ENCODE data around the gene TRAF6. TPM values are rescaled to one million over a fixed set of nuclear protein-coding genes. Genes with fewer than 3 reads are reported as not detected.

TRAF6 gene
- total and polyA plus RNA-seq, 4 donors: 2.4 to 7.8 (median 5.3) TPM

GRCh38 chr11:36469063-36469462 is 41.0 kb downstream of the TRAF6 start:
- TF ChIP-seq, protein P1, sequence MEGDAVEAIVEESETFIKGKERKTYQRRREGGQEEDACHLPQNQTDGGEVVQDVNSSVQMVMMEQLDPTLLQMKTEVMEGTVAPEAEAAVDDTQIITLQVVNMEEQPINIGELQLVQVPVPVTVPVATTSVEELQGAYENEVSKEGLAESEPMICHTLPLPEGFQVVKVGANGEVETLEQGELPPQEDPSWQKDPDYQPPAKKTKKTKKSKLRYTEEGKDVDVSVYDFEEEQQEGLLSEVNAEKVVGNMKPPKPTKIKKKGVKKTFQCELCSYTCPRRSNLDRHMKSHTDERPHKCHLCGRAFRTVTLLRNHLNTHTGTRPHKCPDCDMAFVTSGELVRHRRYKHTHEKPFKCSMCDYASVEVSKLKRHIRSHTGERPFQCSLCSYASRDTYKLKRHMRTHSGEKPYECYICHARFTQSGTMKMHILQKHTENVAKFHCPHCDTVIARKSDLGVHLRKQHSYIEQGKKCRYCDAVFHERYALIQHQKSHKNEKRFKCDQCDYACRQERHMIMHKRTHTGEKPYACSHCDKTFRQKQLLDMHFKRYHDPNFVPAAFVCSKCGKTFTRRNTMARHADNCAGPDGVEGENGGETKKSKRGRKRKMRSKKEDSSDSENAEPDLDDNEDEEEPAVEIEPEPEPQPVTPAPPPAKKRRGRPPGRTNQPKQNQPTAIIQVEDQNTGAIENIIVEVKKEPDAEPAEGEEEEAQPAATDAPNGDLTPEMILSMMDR (IDR thresholded peaks at IDR 0.05; ENCODE audit: low read depth, low read length, missing input control): no peak
- no peak for TF ChIP-seq MAX (IDR thresholded peaks at IDR 0.05)
- TF ChIP-seq NR2F2 (IDR thresholded peaks at IDR 0.05): no peak
- TF ChIP-seq HNF4G (IDR thresholded peaks at IDR 0.05): no peak
- TF ChIP-seq ATF3 (IDR thresholded peaks at IDR 0.05): no peak
- no peaks in the 10 kb centered on the region for H3K9me3 ChIP-seq (ENCODE audit: control insufficient read depth in 4 of 4, low read length in 3 of 4)
- no peak for DNase-seq (ENCODE audit: low spot score)
- 59% methylated on average over 2 of the region's 2 CpGs for WGBS
- H3K4me3 ChIP-seq (ENCODE audit: low read depth in 1 of 3, low read length in 3 of 3): no peak overlapping the region
- no peak overlapping the region for H3K9ac ChIP-seq (ENCODE audit: low read depth in 1 of 2, low read length in 2 of 2)
- no peaks in the 10 kb centered on the region for H3K27me3 ChIP-seq (ENCODE audit: control insufficient read depth in 4 of 4, insufficient read depth in 4 of 4, low read length in 3 of 4)
- no peak overlapping the region for H3K27ac ChIP-seq (ENCODE audit: low read depth in 1 of 2, low read length in 2 of 2)
- H3K36me3 ChIP-seq (ENCODE audit: control insufficient read depth in 4 of 4, insufficient read depth in 3 of 4, low read depth in 1 of 4, low read length in 3 of 4): no peaks in the 10 kb centered on the region
- H3K4me1 ChIP-seq (ENCODE audit: control insufficient read depth in 4 of 4, insufficient read depth in 4 of 4, low read length in 3 of 4): no peaks in the 10 kb centered on the region

GRCh38 chr11:36467916-36468315 is 42.2 kb downstream of the TRAF6 start:
- TF ChIP-seq FOXA1 (IDR thresholded peaks at IDR 0.05) (no peak), FOXA2 (IDR thresholded peaks at IDR 0.05) (no peak), HNF4A (conservative IDR thresholded peaks at IDR 0.05) (no peak), MAX (IDR thresholded peaks at IDR 0.05) (no peak), SP1 (IDR thresholded peaks at IDR 0.05) (no peak), ATF3 (IDR thresholded peaks at IDR 0.05) (no peak), EGR1 (IDR thresholded peaks at IDR 0.05; ENCODE audit: low read depth in 2 of 2) (no peak), RAD21 (IDR thresholded peaks at IDR 0.05) (no peak)
- TF ChIP-seq, protein P1 (IDR thresholded peaks at IDR 0.05; ENCODE audit: low read depth, low read length, missing input control): no peak
- TF ChIP-seq, protein P2, sequence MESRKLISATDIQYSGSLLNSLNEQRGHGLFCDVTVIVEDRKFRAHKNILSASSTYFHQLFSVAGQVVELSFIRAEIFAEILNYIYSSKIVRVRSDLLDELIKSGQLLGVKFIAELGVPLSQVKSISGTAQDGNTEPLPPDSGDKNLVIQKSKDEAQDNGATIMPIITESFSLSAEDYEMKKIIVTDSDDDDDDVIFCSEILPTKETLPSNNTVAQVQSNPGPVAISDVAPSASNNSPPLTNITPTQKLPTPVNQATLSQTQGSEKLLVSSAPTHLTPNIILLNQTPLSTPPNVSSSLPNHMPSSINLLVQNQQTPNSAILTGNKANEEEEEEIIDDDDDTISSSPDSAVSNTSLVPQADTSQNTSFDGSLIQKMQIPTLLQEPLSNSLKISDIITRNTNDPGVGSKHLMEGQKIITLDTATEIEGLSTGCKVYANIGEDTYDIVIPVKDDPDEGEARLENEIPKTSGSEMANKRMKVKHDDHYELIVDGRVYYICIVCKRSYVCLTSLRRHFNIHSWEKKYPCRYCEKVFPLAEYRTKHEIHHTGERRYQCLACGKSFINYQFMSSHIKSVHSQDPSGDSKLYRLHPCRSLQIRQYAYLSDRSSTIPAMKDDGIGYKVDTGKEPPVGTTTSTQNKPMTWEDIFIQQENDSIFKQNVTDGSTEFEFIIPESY (IDR thresholded peaks at IDR 0.05): no peak
- Histone ChIP-seq H3K9me3 (ENCODE audit: control insufficient read depth in 4 of 4, low read length in 3 of 4) (no peaks in the 10 kb centered on the region), H3K9ac (ENCODE audit: low read depth in 1 of 2, low read length in 2 of 2) (no peak overlapping the region), H3K36me3 (ENCODE audit: control insufficient read depth in 4 of 4, insufficient read depth in 3 of 4, low read depth in 1 of 4, low read length in 3 of 4) (no peaks in the 10 kb centered on the region), H3K27ac (ENCODE audit: low read depth in 1 of 2, low read length in 2 of 2) (no peak overlapping the region), H3K4me1 (ENCODE audit: control insufficient read depth in 4 of 4, insufficient read depth in 4 of 4, low read length in 3 of 4) (no peaks in the 10 kb centered on the region), H3K27me3 (ENCODE audit: control insufficient read depth in 4 of 4, insufficient read depth in 4 of 4, low read length in 3 of 4) (no peaks in the 10 kb centered on the region), H3K4me3 (ENCODE audit: low read depth in 1 of 3, low read length in 3 of 3) (no peak overlapping the region)
- no peak for DNase-seq (ENCODE audit: low spot score)
- WGBS: 71% methylated on average over 1 of the region's 1 CpG
